GM18907 (cell line): ENCODE measurements around the gene CSTB.

ENCODE experiments used
- ATAC-seq: cut with Tn5 transposase; IDR thresholded peaks from one replicate; pipeline ENCODE4 v1.9.1; 2021; ENCODE audit warnings: mild to moderate bottlenecking, moderate library complexity; ENCODE audit not compliant: unreplicated experiment

The CSTB gene

GRCh38 chr21:43733529-43734071 is 42.5 kb downstream of the CSTB start:
- ATAC-seq: no peak

DNA sequence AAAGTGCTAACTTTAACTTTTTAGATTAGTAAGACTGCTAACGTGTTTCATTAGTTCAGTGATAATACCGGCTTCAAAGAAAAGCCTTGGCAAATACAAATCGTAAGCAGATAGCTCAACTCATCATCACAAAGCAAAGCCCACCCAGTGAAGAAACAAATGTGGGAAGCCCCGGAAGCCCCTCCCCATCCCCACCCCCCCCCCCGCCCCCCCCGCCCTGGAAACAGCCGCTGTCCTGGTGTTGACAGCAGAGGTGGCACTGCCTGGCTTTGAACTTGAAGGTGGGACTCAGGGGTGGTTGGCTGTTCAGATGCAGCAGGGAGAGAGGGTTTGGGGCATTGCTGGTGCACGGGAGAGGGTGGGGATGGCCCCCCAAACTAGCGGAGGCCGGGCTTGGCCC is 43.0 kb downstream of the CSTB start:
- no peak for ATAC-seq

GRCh38 chr21:43731891-43732711 is 44.0 kb downstream of the CSTB start:
- no peak for ATAC-seq

GRCh38 chr21:43731476-43731875 is 44.6 kb downstream of the CSTB start:
- ATAC-seq: no peak

- ATAC-seq: peak; percentile 62
These were observed 47.4 kb downstream of the CSTB start for GRCh38 chr21:43728467-43729390.

GRCh38 chr21:43728154-43728466 is 48.0 kb downstream of the CSTB start:
- no peak for ATAC-seq

- no peak for ATAC-seq
These were observed 48.5 kb downstream of the CSTB start for GRCh38 chr21:43727519-43728153.

DNA sequence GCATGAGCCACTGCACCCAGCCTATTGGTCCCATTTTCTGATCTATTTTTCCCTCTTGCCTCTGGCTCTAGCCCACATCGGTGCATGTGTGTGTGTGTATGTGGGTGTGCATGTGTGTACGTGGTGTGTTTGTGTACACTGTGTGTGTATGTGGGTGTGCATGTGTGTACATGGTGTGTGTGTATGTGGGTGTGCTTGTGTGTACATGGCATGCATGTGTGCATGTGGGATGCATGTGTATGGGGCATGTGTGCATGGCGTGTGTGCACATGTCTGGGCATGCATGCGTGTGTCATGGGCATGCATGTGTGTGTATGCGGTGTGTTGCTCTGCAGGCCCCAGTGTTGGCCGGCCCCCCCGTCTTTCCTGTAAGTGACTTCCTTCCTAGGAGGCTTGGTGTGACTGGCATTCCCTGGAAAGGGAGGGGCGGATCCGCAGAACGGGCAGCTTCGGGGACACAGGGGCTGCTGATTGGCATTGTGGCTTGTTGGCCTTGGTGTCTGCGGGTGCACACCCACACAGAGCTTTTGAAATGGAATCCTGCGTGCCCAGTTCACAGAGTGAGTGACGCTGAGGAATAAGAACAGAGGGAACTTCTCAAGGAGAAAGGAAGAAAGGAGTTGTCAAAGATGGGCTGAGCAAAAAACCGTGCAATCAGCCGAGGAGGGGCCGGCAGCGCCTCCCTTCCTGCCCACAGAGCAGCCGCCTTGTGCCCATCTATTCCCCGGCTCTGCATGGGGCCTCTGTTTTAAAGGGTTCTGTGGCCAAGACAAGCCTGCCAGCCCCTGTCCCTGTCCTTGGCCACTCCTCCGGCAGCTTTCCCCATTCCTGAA is 49.2 kb downstream of the CSTB start:
- no peak for ATAC-seq
